ENCODE data around the gene OR1N2. TPM values are rescaled to one million over a fixed set of nuclear protein-coding genes. Genes with fewer than 3 reads are reported as not detected.

OR1N2 gene
- total RNA-seq, 1 experiment from 2014 or later, result not detected

- no peak for DNase-seq
- H4K91ac ChIP-seq (ENCODE audit: insufficient read length, low read depth, low read length), result no peak overlapping the region
- WGBS (ENCODE audit: extremely low coverage, insufficient read length, low lambda C conversion rate), result no CpG with 5 or more reads among the region's 2 CpGs
- Mint-ChIP-seq H3K27me3 (ENCODE audit: low read depth) (peaks cover 3% of the 10 kb centered on the region; the same call in 1 of the 2 replicates), H3K4me1 (no peaks in the 10 kb centered on the region), H3K9me3 (peaks cover 81 to 84% of the 10 kb centered on the region in 2 experiments), H3K4me3 (no peak overlapping the region), H3K27ac (no peak overlapping the region), H3K36me3 (ENCODE audit: insufficient read depth in 1 of 3, low read depth in 3 of 3) (peaks cover 0 to 20% (median 1%) of the 10 kb centered on the region in 3 experiments; a peak in 4 of 7 replicates)
- H2BK12ac ChIP-seq (ENCODE audit: insufficient read length, low read depth, low read length), result no peak overlapping the region
- no peaks in the 10 kb centered on the region for H3K79me1 ChIP-seq (ENCODE audit: insufficient read depth, low read depth, low read length, poor library complexity, severe bottlenecking)
- no peak overlapping the region for H2AFZ ChIP-seq (ENCODE audit: low read length)
- H2AK5ac ChIP-seq (ENCODE audit: insufficient read length, low read length), result no peak overlapping the region
- H3K79me2 ChIP-seq (ENCODE audit: insufficient read depth, low read length), result no peaks in the 10 kb centered on the region
- H3K56ac ChIP-seq (ENCODE audit: insufficient read length, low read depth, low read length), result no peak overlapping the region
- no peak overlapping the region for H3K23ac ChIP-seq (ENCODE audit: insufficient read length, low read depth, low read length)
- no peak overlapping the region for H4K5ac ChIP-seq (ENCODE audit: insufficient read length, low read depth, low read length)
- H3K4ac ChIP-seq (ENCODE audit: low read depth, low read length), result no peak overlapping the region
- no peak overlapping the region for H2BK120ac ChIP-seq (ENCODE audit: low read depth, low read length, poor library complexity, severe bottlenecking)
- H2BK20ac ChIP-seq (ENCODE audit: low read depth, low read length, poor library complexity, severe bottlenecking), result no peak overlapping the region
- no peak overlapping the region for H2BK5ac ChIP-seq (ENCODE audit: insufficient read length, low read length)
- no peak overlapping the region for H3K27ac ChIP-seq (ENCODE audit: insufficient read length, low read depth, low read length)
- H4K20me1 ChIP-seq (ENCODE audit: control insufficient read depth, insufficient read depth, insufficient read length), result no peaks in the 10 kb centered on the region
- TF ChIP-seq CTCF (conservative IDR thresholded peaks at IDR 0.05), result no peak
- no peaks in the 10 kb centered on the region for H3K27me3 ChIP-seq (ENCODE audit: insufficient read depth, low read length)
- H3K4me1 ChIP-seq (ENCODE audit: insufficient read depth, low read length), result no peaks in the 10 kb centered on the region
- no peak overlapping the region for H4K8ac ChIP-seq (replicated peaks; ENCODE audit: insufficient read length, low read depth, low read length)
- H3K14ac ChIP-seq (ENCODE audit: insufficient read depth, low read length), result no peak overlapping the region
- H3K18ac ChIP-seq (ENCODE audit: insufficient read length, low read depth, low read length), result no peak overlapping the region
- no peak overlapping the region for H3K4me2 ChIP-seq (ENCODE audit: insufficient read depth, insufficient read length, low read length)
- no peaks in the 10 kb centered on the region for H3K23me2 ChIP-seq (ENCODE audit: insufficient read length, low read depth, low read length, poor library complexity, severe bottlenecking)
- H3K9ac ChIP-seq (ENCODE audit: extremely low read depth, insufficient read length, low read length), result no peak overlapping the region
- H3K9me3 ChIP-seq (ENCODE audit: control insufficient read depth, low read depth, low read length), result peaks cover 58% of the 10 kb centered on the region
- H3T11ph ChIP-seq (ENCODE audit: low read length), result no peak overlapping the region
- no peak overlapping the region for H2BK15ac ChIP-seq (ENCODE audit: low read depth, low read length)
Observed at GRCh38 chr9:122572456-122572855, 19.5 kb downstream of the OR1N2 start.

All from H9 (cell line).